HG03520 (cell line): Measurements from ENCODE around the gene LIN28A.

ENCODE experiments used
- ATAC-seq: cut with Tn5 transposase; IDR thresholded peaks from one replicate; pipeline ENCODE4 v1.9.1; 2021; ENCODE audit warnings: mild to moderate bottlenecking, moderate library complexity; ENCODE audit not compliant: unreplicated experiment

LIN28A gene

DNA sequence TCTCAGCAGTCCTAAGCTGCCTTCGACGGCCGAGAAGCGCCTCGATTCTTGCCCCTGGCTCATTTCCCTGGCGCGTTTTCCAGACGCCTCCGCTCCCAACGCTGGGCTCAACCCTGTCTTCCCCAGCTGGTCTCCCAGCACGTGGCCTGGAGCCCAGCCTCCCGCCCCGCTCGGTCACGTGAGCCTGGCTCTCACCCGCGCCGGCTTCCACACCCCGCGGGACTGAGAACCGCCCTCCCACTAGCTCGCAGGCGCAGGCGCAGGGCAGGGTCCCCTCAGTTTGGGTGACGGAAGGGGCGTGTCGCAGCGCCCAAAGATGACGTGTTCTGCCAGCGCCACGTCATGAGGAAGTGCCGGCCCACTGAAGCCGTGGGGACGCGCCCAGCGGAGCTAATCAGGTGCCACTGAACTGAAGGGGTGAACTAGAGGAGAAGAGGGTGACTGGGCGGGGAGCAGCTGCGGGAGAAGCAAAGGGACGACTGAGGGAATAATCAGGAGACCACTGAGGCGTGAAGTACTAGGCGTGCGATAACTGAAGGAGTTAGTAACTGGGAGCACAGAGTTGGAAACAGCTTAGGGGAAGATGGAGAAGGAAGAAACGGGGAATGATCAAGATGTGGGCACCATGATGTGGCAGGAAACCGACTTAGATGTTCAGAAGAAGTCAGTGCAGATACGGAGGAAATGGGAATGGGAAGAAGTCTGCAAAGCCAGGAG, 21.5 kb downstream of the LIN28A start, which contains the start of gene DHDDS:
TSS of gene DHDDS (plus strand) at position 343 of the 717 bp plus-strand sequence. CDS start 625 bp downstream, outside the sequence.
- peak; percentile 86 for ATAC-seq

DNA sequence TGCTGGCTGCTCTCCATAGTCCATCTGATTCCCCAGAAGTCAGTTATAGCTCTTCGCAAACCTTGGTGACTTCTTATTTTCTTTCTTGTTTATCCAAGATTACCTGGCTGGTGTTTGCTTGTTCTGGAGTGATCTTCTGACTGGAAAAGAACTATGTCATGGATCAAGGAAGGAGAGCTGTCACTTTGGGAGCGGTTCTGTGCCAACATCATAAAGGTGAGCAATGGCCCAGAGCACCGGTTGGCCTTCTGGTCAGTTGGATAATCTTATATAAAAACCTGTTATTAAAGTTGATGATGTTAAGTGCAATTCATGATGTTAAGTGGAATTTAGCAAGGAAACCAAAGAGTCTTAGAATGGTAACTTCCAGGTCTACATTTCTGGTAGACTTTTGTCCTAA, 22.2 kb downstream of the LIN28A start:
- ATAC-seq, result no peak

DNA sequence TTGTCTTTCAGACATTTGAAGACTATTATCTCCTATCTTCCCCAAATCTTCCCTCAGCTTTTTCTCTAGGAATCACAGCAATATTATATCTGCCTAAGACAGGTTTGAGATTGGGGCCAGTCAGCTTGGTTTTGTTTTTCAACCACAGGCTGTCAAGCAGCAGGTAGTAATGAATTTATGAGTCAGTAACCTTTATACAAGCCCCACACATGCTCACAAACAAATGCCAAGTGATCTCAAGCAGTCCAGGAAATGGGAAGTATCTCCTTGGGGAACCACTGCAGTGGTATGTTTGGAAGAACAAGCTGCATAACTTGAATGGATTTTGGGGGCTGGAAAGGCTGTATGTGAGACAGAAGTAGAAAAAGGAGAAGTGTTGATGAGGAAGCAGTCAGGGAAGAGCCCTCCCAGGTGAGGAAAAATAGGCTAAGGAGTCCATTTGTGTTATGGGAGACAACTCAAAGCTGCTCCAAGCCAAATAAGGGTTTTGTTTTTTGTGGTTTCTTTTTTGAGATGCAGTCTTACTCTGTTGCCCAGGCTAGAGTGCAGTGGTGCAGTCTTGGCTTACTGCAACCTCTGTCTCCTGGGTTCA, 23.6 kb downstream of the LIN28A start:
- ATAC-seq, result no peak

DNA sequence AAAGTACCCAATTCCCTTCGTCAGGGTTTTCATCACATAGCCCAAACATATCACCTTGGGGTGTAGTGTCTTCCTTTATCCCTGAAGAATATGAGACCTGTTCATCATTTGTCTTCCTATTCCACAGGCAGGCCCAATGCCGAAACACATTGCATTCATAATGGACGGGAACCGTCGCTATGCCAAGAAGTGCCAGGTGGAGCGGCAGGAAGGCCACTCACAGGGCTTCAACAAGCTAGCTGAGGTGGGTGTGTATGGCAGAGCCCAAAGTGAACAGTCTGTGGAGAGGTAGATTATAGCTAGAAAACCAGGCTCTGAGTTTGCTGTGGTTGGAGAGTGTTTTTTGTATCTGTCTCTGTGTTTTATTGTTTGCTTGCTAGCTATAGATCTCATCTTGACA, 27.4 kb downstream of the LIN28A start:
- no peak for ATAC-seq

DNA sequence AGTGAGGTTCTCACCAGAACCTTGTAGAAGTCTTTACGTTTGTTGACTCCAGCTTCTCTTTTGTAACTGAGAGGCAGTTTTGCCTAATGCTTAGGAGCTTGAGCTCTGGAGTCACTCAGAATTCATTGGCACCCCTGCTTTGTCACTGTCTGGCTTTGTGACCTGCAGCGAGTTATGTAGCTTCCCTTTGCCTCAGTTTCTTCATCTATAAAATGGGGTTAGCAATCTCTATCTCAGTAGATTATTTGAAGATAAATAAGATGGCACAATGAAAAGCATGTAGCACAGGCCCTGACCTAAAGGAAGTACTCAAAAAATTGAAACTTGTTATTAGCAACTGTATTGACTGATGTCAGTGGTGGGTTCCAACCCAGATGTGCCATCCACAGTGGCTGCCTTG, 29.6 kb downstream of the LIN28A start:
- ATAC-seq, result no peak

DNA sequence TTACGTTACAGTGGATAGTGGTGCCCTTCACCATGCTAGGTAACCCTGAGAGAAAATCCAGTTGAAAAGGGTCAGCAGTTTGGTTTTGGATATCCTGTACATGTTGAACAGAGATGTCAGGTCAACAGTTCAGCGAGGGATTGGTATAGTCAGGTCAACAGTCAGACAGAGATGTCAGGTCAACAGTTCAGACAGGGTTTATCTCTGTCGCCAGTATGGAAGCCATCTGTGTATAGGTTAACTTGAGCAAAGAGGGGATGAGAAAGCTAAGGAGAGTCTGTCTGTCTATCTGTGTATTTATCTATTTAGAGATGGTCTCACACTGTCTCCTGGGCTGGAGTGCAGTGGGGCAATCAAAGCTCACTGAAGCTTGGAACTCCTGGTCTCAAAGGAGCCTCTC, 39.3 kb downstream of the LIN28A start:
- no peak for ATAC-seq

GRCh38 chr1:26450908-26451307, 40.3 kb downstream of the LIN28A start:
- ATAC-seq, result no peak

GRCh38 chr1:26452459-26453183, 42.0 kb downstream of the LIN28A start:
- no peak for ATAC-seq

- no peak for ATAC-seq
Observed at GRCh38 chr1:26459148-26459547, 48.5 kb downstream of the LIN28A start.

GRCh38 chr1:26459573-26460031, 49.0 kb downstream of the LIN28A start:
- ATAC-seq, result no peak

- no peak for ATAC-seq
Observed at GRCh38 chr1:26468911-26469310, 58.3 kb downstream of the LIN28A start.

GRCh38 chr1:26469558-26469957, 58.9 kb downstream of the LIN28A start:
- ATAC-seq, result no peak

DNA sequence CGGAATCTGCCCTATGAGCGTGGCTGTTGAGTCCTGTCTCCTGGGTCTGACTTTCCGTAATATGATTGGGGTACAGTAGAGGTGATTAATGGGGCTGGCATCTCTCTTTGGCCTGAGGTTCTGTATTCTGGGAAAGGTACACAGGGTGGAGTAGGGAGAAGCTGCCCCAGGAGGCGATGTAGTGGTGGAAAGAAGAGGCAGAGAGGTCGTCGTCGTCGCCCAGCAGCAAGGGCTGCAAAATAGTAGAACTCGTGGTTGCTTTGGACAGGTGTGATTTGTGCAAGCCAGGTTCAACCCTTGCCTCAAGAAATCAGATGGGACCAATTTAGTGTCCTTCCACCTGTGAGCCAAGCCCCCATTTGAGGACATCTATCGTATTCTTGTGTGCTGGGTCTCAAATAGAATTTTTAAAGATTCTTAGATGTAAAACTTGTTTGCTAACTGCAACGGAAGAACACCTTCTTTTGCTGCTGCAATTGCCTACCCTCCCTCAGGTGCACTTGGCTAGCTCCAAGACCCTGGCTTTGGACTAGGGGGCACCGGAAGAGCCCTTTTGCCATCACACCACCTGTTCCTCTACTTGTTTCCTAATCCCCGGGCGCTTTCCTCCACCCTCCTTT, 60.4 kb downstream of the LIN28A start:
- ATAC-seq, result no peak

DNA sequence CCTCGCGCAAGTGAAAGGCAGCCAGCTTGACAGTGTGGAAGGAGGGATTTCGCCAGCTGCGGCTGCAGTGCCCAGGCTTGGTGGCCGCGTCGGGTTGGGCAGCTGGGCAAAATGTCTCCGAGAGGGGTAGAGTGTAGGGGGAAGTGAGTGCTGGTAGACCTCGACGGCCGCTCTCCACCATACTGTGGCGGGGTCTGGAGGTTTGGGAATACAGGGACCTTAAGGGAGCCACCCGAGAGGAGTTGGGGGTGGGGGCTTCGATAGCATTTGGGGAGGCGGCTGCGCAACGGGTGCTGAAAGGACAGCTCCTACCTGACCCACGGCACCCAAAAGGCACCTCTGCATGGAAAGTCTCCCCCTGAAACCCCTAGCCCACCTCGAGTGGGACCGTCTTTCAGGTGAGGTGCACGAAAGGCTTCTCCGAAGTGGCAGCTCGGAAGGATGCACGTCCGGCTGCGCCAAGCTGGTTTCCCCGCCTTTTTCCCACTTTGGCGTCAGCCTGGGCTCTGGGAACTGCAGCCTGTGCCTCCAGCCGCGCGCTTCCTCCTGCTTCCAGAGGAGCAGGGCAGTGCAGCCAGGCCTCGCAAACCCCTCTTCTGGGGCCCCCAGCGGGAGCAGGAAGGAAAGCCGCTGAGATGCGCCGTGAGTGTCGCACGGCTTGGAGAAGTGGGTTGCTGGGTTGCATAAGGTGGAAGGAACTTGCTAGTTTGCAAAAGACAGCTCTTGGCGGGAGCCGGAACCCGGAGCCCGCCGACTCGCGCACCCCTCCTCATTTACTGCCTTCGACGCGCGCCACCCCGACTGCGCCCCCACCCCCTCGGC, 61.1 kb downstream of the LIN28A start:
- ATAC-seq, result peak; percentile 8

DNA sequence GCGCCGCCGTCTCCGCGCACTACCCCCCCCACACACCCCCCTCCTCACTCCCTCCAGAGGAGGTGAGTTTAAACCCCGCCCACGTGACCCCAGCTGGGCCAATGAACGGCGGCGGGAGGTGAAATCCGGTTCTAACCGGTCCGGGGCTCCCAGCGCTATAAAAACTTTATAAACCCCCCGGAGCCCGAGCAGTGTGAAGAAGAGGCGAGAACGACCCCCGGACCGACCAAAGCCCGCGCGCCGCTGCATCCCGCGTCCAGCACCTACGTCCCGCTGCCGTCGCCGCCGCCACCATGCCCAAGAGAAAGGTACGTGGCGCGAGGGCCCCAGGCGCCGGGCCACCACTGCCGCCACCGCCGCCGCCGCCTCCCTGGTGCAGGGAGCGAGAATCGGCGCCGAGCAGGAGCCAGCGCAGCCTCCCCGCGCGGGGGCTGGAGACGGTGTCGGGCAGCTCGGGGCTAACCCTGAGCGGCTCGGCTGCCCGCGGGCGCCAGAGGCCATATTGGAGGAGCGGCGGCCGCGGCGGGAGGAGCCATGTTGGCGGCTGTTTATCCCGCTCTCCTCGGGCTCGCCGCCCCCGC, 61.8 kb downstream of the LIN28A start, which contains the start of gene HMGN2:
TSS of gene HMGN2 (plus strand) at position 121 of the 581 bp plus-strand sequence. CDS start at position 294, 173 bp downstream.
- ATAC-seq, result peak; percentile 35

DNA sequence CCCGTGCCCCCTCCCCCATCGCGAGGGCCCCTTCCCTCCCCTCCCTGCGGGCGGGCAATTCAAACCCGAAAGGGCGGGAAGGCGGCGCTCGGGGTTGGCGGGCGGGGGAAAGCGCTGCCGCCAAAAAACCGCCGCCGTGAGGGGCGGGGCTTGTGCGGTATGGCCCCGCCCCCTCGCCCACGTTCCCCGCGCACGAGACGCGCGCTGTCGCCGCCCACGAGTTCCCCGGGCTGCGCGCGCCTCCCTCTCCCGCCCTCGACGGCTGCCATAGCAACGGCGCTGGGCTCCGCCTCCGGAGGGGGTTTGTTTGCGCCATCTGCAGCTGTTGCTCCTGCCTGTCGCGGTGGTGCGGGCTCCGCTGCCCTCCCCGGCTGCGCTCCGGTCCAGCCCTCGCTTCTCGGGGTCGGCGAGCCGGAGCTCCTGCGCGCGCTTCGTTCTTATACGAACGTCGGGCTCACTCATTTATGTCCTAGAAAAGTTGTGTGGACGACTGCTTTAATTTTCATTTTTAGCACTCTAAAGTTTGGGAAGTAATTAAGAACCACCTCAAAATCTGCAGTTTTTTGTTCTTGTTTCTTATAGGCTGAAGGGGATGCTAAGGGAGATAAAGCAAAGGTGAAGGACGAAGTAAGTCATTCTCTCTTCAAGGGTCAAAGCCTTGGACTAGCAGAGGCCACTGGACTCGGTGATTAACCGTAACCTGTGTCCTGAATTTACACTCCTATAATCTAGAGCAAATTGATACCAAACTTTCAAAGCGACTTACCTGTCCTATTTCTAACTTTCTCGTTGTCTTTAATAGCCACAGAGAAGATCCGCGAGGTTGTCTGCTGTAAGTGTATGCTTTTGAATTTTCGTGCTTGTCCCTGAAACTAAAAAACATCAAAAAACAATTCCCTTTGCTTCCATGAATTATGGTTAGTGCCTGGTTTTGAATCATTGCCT, 62.6 kb downstream of the LIN28A start:
- peak; percentile 66 for ATAC-seq

- ATAC-seq, result no peak
Observed at GRCh38 chr1:26474818-26475217, 64.2 kb downstream of the LIN28A start.

DNA sequence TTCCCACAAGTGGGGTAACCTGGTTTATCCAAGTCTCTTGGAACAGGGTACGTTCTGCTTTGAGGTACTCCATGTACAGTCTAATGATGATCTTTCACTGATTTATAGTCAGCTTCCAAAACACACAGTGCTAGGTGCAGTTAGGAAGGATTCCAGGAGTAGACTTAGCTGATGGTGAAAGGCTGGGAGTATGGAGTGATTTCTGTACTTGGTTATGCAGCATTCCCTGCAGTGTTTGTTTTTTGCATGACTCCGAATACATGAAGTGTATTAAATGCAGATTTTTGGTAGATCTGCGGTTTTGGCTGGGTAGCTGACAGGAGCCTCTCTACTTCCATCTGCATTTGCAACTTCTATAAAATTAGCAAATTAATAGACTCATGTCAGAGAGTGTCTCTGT, 65.4 kb downstream of the LIN28A start:
- no peak for ATAC-seq

DNA sequence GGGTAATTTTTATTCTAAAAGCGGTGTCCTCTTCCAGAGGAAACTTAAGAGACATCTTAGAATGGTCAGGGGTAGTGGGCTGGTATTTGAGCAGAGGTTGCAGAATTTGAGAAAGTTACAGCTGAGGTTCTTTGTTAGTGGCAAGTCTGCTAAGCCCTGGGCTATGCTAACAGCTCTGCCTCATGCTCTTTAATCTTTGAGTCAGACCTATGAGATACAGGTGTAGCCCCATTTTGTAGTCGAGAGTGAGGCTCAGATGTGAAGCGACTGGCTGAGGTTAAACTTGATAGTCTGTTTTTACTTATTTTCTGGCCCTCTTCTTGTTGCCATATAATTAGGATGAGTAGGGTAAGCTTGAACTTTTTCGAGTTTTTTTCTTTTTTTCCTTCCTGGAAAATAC, 66.3 kb downstream of the LIN28A start:
- no peak for ATAC-seq
